Adrenal gland (tissue), 5 donors: ENCODE measurements around the gene SCN2B.

Source experiments
- CTCF ChIP-seq, 6 experiments: fragments of 450-650 bp in 4 of 6; fragments of 200-600 bp in 2 of 6; sonication (generic) in 1 of 6; IDR thresholded peaks; 1 replicate in 5 of 6; 2 replicates in 1 of 6; pipeline versions ENCODE4 v1.5.1 to v1.8.0; 2016 to 2021; ENCODE audit warnings: antibody characterized with exemption in 6 of 6, mild to moderate bottlenecking in 2 of 6, moderate library complexity in 1 of 6
- POLR2A ChIP-seq, 2 donors: fragments of 450-650 bp; IDR thresholded peaks; one replicate each; pipeline ENCODE4 v1.6.1; 2017; ENCODE audit warnings: antibody characterized with exemption in 2 of 2, mild to moderate bottlenecking in 2 of 2, moderate library complexity in 1 of 2
- donor health status: DM: no; HTN: no; CAD: no.

DNA sequence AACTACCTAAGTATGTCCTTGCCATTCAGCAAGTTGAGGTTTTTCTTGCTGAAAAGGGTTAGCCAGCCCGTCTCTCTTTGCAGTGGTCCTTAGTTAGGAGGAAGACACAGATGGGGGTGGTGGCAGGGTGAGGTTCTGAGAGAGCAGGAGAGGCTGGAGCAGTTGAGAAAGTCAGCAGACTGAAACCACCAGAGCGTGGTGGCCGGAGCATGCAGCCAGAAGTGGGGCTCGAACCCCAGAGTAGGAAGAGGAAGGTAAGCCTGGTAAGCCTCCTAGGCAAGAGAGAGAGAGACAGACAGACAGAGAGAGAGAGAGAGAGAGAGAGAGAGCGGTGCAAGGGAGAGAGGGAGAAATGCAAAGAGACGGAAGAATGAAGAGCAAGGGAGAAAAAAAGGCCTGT lies 14.7 kb downstream of the SCN2B start:
- TF ChIP-seq CTCF (IDR thresholded peaks at IDR 0.05) (no peak), POLR2A (IDR thresholded peaks at IDR 0.05) (no peak)
